ENCODE data around the gene CORO7.

Gene CORO7

DNA sequence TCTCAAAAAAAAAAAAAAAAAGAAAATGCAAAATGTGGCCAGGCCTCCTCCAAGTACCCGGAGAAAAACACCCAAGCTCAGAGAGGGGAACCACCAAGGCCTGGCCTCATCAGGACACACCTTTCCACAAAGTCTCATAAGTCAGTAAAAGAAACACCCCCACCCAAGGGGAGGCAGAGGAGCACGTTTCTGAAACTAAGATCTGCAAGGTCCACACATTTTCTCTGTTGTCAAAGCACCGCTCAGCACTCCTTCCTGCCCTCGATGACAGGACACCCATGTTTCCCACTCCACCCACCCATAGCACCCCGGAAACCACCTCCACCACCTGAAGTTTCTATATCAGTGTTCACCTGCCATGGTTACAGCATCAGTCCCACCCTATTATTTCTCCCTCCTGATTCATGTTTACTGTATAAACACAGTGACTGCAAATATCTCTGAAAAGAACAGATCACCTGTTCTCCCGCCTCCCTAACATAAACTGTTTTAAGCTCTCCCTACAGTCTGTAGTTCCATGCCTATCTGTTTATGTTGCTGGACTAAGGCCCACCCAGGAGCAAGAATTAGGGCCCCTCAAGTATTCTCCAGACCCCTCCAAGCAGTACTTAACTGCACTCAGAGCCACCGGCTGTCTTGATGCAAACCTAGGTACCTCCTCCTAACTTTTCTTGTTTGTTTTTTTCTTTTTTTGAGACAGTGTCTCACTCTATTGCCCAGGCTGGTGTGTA is 2.0 kb downstream of the CORO7 start:
- peak overlapping the region; percentile 90 for H3K4me3 ChIP-seq (ENCODE audit: low read depth, low read length)
- TF ChIP-seq, protein P1, sequence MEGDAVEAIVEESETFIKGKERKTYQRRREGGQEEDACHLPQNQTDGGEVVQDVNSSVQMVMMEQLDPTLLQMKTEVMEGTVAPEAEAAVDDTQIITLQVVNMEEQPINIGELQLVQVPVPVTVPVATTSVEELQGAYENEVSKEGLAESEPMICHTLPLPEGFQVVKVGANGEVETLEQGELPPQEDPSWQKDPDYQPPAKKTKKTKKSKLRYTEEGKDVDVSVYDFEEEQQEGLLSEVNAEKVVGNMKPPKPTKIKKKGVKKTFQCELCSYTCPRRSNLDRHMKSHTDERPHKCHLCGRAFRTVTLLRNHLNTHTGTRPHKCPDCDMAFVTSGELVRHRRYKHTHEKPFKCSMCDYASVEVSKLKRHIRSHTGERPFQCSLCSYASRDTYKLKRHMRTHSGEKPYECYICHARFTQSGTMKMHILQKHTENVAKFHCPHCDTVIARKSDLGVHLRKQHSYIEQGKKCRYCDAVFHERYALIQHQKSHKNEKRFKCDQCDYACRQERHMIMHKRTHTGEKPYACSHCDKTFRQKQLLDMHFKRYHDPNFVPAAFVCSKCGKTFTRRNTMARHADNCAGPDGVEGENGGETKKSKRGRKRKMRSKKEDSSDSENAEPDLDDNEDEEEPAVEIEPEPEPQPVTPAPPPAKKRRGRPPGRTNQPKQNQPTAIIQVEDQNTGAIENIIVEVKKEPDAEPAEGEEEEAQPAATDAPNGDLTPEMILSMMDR (IDR thresholded peaks at IDR 0.05; ENCODE audit: insufficient read depth, low read depth, low read length, missing control alignments) = no peak
- peak; percentile 98 for DNase-seq (ENCODE audit: low read depth)

DNA sequence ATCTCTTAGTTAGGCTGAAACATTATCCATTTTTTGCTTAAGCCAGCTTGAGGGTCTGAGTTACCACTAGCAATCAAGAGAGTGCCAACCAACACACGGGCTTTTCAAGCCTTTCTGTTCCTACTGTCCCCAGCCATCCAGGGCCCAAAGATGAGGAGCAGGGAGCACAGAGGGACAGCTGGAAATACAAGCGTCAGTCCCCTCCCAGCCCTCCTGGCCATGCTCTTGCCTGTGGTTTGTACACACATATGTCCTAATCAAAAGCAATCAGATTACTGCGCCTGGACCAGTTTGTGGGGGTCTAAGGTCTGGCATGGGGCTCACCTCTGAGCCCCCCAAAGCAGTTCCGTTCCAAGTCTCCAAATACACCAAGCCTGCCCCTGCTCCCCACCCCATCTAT is 3.5 kb downstream of the CORO7 start:
- TF ChIP-seq, protein P1 (IDR thresholded peaks at IDR 0.05; ENCODE audit: insufficient read depth, low read depth, low read length, missing control alignments) = no peak
- DNase-seq (ENCODE audit: low read depth) = no peak
- H3K4me3 ChIP-seq (ENCODE audit: low read depth, low read length) = no peak overlapping the region

DNA sequence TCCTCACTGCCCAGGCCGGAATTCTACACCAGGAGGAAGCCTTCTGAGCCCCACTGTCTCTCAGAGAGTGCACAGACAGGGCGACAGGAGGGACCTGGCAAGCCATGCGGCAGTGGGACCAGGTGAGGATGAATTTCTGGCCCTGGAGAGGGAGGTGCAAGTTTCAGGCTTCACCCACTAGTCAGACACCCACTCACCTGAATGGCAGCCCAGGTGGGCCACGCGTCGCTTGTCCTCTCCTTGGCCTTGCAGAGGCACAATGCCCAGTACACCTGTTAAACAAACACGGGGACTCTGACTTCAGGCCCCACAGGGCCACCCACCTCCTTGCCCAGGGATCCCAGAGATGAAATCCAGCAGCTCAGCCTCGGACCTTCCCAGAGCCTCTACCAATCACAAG is 4.2 kb downstream of the CORO7 start:
- TF ChIP-seq, protein P1 (IDR thresholded peaks at IDR 0.05; ENCODE audit: insufficient read depth, low read depth, low read length, missing control alignments) = no peak
- DNase-seq (ENCODE audit: low read depth) = no peak
- H3K4me3 ChIP-seq (ENCODE audit: low read depth, low read length) = no peak overlapping the region

DNA sequence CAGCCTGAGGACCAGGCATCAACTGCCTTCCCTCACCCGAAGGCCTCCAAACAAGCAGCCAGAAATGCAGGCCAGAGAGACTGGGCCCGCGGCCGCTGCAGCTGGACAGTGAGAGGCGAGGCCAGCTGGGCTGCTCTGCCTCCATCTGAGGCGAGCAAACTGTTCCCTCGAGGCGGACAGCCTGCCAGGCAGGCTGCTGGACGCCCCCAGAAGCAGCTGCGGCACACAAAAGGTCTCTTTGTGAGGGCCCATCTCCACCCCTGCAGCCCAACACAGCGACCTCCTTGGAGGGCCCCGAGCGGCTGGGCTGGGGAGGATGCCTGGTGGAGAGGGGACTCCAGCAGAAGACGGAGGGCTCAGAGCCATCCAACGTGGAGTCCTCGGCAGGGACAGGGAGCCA is 4.7 kb downstream of the CORO7 start:
- no peak for DNase-seq (ENCODE audit: low read depth)
- H3K4me3 ChIP-seq (ENCODE audit: low read depth, low read length) = no peak overlapping the region
- TF ChIP-seq, protein P1 (IDR thresholded peaks at IDR 0.05; ENCODE audit: insufficient read depth, low read depth, low read length, missing control alignments) = no peak

DNA sequence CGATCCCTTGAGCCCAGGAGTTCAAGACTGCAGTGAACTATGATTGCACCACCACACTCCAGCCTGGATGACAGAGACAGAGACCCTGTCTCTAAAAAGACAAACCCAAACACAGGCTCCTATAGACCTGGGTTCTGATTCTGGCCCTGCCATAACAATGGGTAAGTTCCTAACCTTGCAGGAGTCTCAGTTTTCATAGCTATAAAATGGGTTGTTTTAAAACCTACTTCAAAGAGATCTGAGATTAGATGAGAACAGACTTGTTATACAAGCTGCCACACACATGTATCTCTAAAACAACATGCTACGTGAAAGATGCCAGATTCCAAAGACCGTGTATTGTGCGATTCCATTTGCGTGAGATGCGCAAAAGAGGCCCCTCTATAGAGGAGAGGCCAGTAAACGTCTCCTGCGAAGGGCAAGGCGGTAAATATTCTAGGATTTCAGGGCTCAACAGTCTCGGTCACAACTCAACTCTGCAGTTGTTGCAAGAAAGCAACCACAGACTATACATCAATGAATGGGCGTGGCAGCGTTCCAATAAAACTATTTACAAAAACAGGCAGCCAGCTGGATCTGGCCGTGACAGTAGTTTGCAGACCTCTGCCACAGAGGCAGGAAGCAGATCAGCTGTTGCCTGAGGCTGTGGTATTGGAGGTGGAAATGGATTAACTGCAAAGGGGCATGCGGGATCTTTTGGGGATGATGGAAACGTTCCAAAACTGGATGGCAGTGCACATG is 5.9 kb downstream of the CORO7 start:
- no peak for DNase-seq (ENCODE audit: low read depth)
- no peak overlapping the region for H3K4me3 ChIP-seq (ENCODE audit: low read depth, low read length)
- TF ChIP-seq, protein P1 (IDR thresholded peaks at IDR 0.05; ENCODE audit: insufficient read depth, low read depth, low read length, missing control alignments) = no peak

DNA sequence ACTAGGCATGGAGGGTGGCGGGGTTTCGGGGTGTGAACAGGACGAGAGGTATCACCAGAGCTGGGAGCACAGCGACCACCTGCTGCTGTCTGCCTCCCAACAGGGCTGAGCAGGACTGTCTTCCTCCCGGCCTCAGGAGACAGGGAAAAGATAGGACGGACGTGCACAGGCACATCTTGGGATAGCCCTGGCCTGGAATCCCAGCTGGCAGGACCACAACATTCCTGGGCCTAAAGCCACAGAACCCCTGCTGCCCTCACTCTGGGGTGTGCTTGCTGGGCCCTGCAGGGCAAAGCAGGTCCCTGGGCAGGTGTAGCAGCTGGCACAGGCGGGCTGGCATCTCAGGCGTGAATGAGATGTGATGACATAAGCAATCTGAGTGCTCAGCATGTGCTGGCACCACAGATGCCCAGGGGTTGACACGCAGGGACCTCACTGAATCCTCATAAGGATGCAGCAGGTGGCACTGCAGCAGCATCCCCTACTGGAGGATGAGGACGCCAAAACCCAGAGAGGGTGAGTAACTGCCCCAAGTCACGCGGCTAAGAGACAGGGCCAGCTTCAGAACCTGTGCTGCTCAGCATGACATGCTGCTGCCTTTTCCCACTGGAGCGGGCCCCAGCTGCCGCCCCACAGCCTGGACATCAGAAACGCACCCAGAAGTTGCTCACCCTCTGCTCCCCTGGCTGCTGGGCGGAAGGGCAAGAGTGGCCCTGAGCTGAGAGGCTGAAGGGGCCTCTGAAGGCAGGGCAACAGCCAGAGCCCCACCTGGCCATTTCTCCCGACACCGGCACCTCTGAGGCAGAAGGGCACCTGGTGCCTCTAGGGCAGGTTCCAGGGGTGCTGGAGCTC is 7.1 kb downstream of the CORO7 start:
- no peak overlapping the region for H3K4me3 ChIP-seq (ENCODE audit: low read depth, low read length)
- DNase-seq (ENCODE audit: low read depth) = no peak
- TF ChIP-seq, protein P1 (IDR thresholded peaks at IDR 0.05; ENCODE audit: insufficient read depth, low read depth, low read length, missing control alignments) = no peak
